ENCODE results near the gene CRYGN.
A peak's percentile ranks its signal among the peaks of the same experiment; 100 is the strongest.

Gene CRYGN

DNA sequence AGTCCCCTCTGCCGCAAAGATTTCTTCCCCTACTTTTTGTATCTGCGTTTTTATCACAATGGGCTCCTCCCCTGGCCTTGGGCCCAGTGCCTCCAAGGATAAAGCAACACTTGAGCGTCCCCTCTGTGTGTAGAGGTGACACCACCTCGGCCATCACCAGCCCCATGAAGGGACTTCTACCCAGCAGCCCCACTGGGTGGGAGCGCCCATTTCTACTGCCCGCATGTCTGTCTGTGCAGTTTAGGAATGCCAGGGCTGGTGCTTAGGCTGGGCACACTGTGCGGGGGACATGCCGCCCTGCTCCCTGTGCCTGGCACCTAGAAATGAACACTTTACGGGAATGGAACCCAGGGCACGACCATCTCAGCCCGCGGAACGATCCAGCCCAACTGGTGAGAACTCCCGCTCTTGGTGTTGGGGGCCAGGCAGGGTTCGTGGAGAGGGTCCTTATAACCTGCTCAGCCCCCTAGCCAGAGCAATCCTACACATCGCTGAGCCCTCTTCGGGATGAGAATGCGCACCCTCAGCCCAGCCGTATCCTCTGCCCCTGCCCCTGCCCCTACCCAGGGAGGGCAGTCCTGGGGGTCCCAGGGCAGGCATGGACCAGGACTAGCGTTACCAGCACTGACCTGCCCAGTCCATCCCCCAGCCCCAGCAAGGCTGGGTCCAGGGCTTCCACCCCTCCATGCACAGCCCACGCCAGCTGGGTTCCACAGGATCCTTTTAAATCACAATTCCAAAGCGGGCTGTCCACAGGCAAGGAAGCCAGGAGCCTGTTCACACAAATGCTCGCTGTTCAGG is 12.8 kb downstream of the CRYGN start:
- no peak for DNase-seq (ENCODE audit: low spot score)

DNA sequence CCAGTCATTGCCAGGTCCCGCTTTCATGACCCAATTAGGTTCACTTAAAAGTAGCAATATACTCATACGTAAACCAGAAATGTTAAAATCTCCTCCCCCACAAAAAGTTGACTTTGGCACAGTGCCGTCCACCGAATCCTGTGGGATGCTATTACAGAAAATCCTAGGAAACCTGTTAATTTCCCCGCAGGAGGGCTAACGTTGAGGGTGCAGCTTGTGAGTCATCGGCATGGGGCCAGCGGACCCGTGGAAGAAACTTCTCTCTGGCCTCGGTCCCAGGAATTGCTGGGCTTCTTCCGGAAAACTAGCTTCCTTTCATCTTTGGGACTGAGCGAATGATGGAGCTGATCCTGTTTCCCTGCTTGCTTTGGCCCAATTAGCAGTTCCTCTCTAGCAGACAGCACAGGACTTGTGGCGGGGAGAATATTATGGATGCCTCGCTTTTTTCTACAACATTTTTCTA is 13.5 kb downstream of the CRYGN start:
- peak; percentile 84 for DNase-seq (ENCODE audit: low spot score)

- no peak for DNase-seq (ENCODE audit: low spot score)
These were observed 14.1 kb downstream of the CRYGN start for GRCh38 chr7:151425670-151426440.

DNA sequence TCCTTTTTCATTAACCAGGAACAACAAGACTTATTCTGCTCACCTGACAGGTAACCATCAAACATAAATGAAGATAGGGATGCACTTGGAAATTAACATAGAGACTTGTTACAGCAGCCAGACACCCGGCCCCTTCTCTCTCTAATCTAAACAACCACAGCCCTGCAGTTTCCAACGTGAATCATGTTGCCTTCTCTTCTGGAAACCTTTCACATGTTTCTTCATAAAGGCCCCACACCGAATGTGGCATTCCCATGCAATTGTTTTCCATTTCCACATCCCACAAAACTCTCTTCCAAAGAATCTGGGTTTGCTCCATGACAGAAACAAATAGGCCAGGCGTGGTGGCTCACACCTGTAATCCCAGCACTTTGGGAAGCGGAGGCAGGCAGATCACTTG is 15.1 kb downstream of the CRYGN start:
- no peak for DNase-seq (ENCODE audit: low spot score)

- DNase-seq (ENCODE audit: low spot score) = no peak
These were observed 16.0 kb downstream of the CRYGN start for GRCh38 chr7:151423936-151424335.

DNA sequence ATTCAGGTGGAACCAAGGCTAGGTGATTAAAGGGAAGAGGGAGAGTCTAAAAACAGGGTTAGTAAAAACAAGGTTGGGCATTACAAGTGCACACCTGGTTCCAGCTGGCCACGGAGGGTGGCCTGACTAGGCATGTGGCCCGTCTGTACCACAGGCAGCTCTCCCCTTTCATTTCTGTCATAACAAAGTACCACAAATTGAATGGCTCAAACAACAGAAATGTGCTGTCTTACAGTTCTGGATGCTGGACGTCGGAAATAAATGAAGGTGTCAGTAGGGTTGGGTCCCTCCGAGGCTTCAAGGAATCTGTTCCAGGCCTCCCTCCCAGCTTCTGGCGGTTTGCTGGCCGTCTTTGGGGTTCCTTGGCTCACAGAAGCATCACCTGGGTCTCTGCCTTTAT is 16.7 kb downstream of the CRYGN start:
- DNase-seq (ENCODE audit: low spot score) = no peak

DNA sequence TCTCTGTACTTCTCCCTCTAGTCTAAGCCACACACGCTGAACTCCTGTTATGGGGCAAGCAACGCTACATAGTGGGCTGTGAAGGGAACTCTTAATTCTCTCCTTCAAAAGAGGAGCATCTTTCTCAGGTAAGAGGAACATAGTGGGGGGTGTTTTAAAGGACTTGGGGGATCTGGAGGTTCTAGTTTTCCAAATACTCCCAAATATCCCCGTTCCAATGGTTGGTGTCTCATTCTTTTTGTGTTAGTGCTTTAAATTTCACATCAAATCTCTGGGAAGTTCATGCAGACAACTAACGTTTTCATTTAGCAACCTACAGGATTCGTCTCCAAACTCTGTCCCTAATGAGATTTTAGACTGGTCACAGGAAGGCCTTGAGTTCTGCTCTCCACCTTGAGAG is 17.7 kb downstream of the CRYGN start:
- DNase-seq (ENCODE audit: low spot score) = no peak

GRCh38 chr7:151420144-151420543 is 19.8 kb downstream of the CRYGN start:
- peak; percentile 40 for DNase-seq (ENCODE audit: low spot score)

- DNase-seq (ENCODE audit: low spot score) = no peak
These were observed 23.0 kb downstream of the CRYGN start for GRCh38 chr7:151416941-151417315.

GRCh38 chr7:151416112-151416940 is 23.6 kb downstream of the CRYGN start:
- DNase-seq (ENCODE audit: low spot score) = no peak

GRCh38 chr7:151415375-151416105 is 24.4 kb downstream of the CRYGN start:
- no peak for DNase-seq (ENCODE audit: low spot score)

- DNase-seq (ENCODE audit: low spot score) = no peak
These were observed 26.7 kb downstream of the CRYGN start for GRCh38 chr7:151413241-151413640.

DNA sequence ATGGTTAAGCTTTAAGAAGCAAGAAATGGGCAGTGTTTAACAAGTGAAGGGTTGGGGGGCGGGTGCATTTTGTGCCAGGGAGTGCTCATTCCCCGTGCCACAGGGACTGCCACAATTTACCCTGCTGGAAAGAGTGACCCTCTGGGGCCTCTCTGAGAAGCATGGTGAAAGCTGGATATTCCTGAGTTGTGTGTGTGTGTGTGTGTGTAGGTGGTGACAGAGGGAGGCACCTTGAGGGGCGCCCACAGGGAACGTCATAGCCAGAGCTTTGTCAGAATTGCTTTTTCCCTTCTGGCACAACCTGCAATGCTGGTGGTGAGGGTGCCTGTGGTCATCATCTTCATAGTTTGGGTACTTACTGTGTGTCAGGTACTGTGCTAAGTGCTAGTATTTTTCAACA is 27.6 kb downstream of the CRYGN start:
- DNase-seq (ENCODE audit: low spot score) = no peak

GRCh38 chr7:151411551-151411950 is 28.4 kb downstream of the CRYGN start:
- DNase-seq (ENCODE audit: low spot score) = no peak

GRCh38 chr7:151410405-151411390 is 29.2 kb downstream of the CRYGN start:
- no peak for DNase-seq (ENCODE audit: low spot score)

DNA sequence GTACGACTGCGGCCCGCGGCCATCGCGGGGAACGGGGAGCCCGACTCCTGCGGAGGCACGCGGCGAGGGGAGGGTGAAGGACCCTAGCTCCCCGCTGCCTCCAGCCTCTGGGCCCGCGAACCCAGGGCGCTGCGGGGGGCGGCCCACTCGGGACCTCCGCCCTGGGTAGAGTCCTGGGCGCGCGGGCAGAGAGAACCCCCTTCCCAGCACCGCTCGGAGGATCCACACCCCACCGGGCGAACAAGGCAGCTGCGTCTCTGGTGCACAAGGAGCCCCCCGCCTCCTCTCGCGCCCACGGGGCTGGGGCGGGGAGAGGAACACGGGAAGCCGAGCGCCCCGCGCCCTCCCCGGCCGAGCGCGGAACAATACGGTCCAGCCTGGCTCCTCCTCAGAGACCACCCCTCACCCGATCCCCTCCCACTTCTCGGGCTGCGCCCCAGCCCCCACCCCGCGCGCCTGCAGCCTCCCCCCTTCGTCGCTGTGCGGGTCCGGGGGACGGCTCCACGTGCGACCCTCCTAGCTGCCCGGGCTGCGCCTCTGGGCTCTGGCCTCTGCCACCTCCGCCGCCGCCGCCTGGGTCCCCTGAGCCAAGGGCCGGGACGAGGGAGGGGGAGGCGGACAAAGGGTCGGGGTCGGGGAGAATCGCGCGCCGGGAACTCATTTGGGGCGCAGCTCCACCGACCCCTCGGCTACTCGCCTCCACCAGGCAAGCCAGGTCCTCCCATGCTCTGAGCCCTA is 30.1 kb downstream of the CRYGN start, which contains the start of gene WDR86:
Gene WDR86 (minus strand): TSS at position 372 of the 738 bp plus-strand sequence. CDS start 449 bp downstream, outside the sequence.
- DNase-seq (ENCODE audit: low spot score) = no peak

GRCh38 chr7:151408839-151409666 is 30.9 kb downstream of the CRYGN start:
- peak; percentile 77 for DNase-seq (ENCODE audit: low spot score)

DNA sequence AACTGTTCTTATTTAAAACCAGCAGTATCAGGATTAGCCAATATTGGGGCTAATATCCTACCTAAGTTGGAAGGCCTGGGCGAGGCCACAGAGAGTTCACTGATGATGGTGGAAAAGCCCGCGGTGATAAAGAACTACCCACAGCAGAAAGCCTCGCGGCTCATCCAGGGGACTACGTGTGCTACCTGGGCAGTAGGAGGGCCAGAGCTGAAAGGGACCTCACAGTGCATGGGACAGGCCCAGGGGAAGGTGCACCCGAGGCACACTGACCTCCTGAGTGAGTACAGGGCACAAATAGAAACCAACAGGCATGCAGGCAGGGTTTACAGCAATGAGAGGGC is 31.5 kb downstream of the CRYGN start:
- no peak for DNase-seq (ENCODE audit: low spot score)
